ENCODE results near the gene PSENEN.

GRCh38 chr19:35738021-35738886, 7.2 kb upstream of the PSENEN start:
- TF ChIP-seq CTCF (IDR thresholded peaks at IDR 0.05), result no peak
- TF ChIP-seq POLR2A (IDR thresholded peaks at IDR 0.05), result no peak

Data from Peyer's patch (tissue), 4 donors.